ENCODE data around the gene HS3ST1.

The HS3ST1 gene

GRCh38 chr4:11355226-11355625 lies 73.5 kb downstream of the HS3ST1 start:
- no peak for TF ChIP-seq CTCF (IDR thresholded peaks at IDR 0.05; ENCODE audit: insufficient read depth, low read length, missing control alignments)
- ChIA-PET POLR2A (no interaction called here), CTCF (no interaction called here)
- H3K4me3 ChIP-seq (ENCODE audit: low read depth, low read length) = no peak overlapping the region
- no peak for DNase-seq (ENCODE audit: low read depth, low spot score)

- H3K4me3 ChIP-seq (ENCODE audit: low read depth, low read length) = no peak overlapping the region
- POLR2A ChIA-PET = no interaction called here
- TF ChIP-seq CTCF (IDR thresholded peaks at IDR 0.05; ENCODE audit: insufficient read depth, low read length, missing control alignments) = no peak
- CTCF ChIA-PET = no interaction called here
- no peak for DNase-seq (ENCODE audit: low read depth, low spot score)
Measured at GRCh38 chr4:11354531-11354930, 74.2 kb downstream of the HS3ST1 start.

- ChIA-PET CTCF (no interaction called here), POLR2A (no interaction called here)
- H3K4me3 ChIP-seq (ENCODE audit: low read depth, low read length) = no peak overlapping the region
- TF ChIP-seq CTCF (IDR thresholded peaks at IDR 0.05; ENCODE audit: insufficient read depth, low read length, missing control alignments) = no peak
- DNase-seq (ENCODE audit: low read depth, low spot score) = no peak
Measured at GRCh38 chr4:11348449-11349088, 80.1 kb downstream of the HS3ST1 start.

GRCh38 chr4:11344916-11345315 lies 83.8 kb downstream of the HS3ST1 start:
- CTCF ChIA-PET = no interaction called here
- no peak overlapping the region for H3K4me3 ChIP-seq (ENCODE audit: low read depth, low read length)
- POLR2A ChIA-PET = no interaction called here
- no peak for TF ChIP-seq CTCF (IDR thresholded peaks at IDR 0.05; ENCODE audit: insufficient read depth, low read length, missing control alignments)
- DNase-seq (ENCODE audit: low read depth, low spot score) = no peak

- ChIA-PET CTCF (no interaction called here), POLR2A (no interaction called here)
- no peak overlapping the region for H3K4me3 ChIP-seq (ENCODE audit: low read depth, low read length)
- no peak for DNase-seq (ENCODE audit: low read depth, low spot score)
- no peak for TF ChIP-seq CTCF (IDR thresholded peaks at IDR 0.05; ENCODE audit: insufficient read depth, low read length, missing control alignments)
Measured at GRCh38 chr4:11343536-11343935, 85.2 kb downstream of the HS3ST1 start.
